DND-41 (cell line): ENCODE data around the gene SIL1.

Experiments used
- ATAC-seq: fragments of 200-7000 bp; cut with Tn5 transposase; 3 replicates; pipeline ENCODE4 v1.9.1; 2021; ENCODE audit warnings: low read depth; ENCODE audit not compliant: insufficient read depth
- DNase-seq: peaks from one replicate; pipeline ENCODE4 v3.0.0-alpha.2; 2020
- H2AFZ ChIP-seq: 2 replicates; pipeline ENCODE4 v1.6.0; 2012; ENCODE audit warnings: low read depth, low read length
- H3K27ac ChIP-seq: 2 replicates; pipeline ENCODE4 v1.5.1; 2012; ENCODE audit warnings: low read length, inconsistent platforms
- H3K27me3 ChIP-seq: fragments of 200-600 bp; sonication (generic); 2 replicates; pipeline ENCODE4 v1.6.0; 2012; ENCODE audit warnings: low read length, mild to moderate bottlenecking, inconsistent platforms; ENCODE audit not compliant: insufficient read depth, poor library complexity
- H3K36me3 ChIP-seq: 2 replicates; pipeline ENCODE4 v1.5.1; 2012; ENCODE audit warnings: low read length, inconsistent platforms; ENCODE audit not compliant: insufficient read depth
- H3K4me1 ChIP-seq: 2 replicates; pipeline ENCODE4 v1.5.1; 2012; ENCODE audit warnings: mild to moderate bottlenecking, low read length; ENCODE audit not compliant: insufficient read depth
- H3K4me2 ChIP-seq: 2 replicates; pipeline ENCODE4 v1.6.0; 2012; ENCODE audit warnings: mild to moderate bottlenecking, moderate library complexity, low read length, inconsistent platforms; ENCODE audit not compliant: insufficient read depth
- H3K4me3 ChIP-seq, 2 experiments: fragments of 200-600 bp in 1 of 2; shearing (Covaris generic) in 1 of 2; 2 replicates each; pipeline ENCODE4 v1.5.1; 2012 to 2016; ENCODE audit warnings: inconsistent platforms in 2 of 2, low read length in 2 of 2, mild to moderate bottlenecking in 2 of 2, low read depth in 1 of 2, moderate library complexity in 1 of 2
- H3K79me2 ChIP-seq: 2 replicates; pipeline ENCODE4 v1.6.0; 2012; ENCODE audit warnings: low read length, inconsistent platforms; ENCODE audit not compliant: insufficient read depth
- H3K9ac ChIP-seq: 2 replicates; pipeline ENCODE4 v1.6.0; 2012; ENCODE audit warnings: low read depth, mild to moderate bottlenecking, inconsistent platforms, low read length, moderate library complexity
- H3K9me3 ChIP-seq: 2 replicates; pipeline ENCODE4 v1.5.1; 2012; ENCODE audit warnings: low read length, moderate library complexity, mild to moderate bottlenecking, inconsistent platforms; ENCODE audit not compliant: insufficient read depth, severe bottlenecking
- H4K20me1 ChIP-seq: 2 replicates; pipeline ENCODE4 v1.6.0; 2012; ENCODE audit warnings: low read length; ENCODE audit not compliant: insufficient read depth
- CTCF ChIP-seq: IDR thresholded peaks from 2 replicates; pipeline ENCODE4 v1.5.1; 2012; ENCODE audit warnings: borderline replicate concordance, low read length, moderate library complexity, mild to moderate bottlenecking; ENCODE audit not compliant: poor library complexity, severe bottlenecking; ENCODE audit errors: extremely low read depth
- EZH2 ChIP-seq: IDR thresholded peaks from 3 replicates; pipeline ENCODE4 v1.6.1; 2012; ENCODE audit warnings: borderline replicate concordance, low read depth, mild to moderate bottlenecking, moderate library complexity, low read length, inconsistent platforms; ENCODE audit not compliant: severe bottlenecking

SIL1 gene

GRCh38 chr5:138949223-138949574 lies 249.0 kb downstream of the SIL1 start:
- DNase-seq (no peak), ATAC-seq (no peak)
- no peak overlapping the region for H2AFZ ChIP-seq
- no peaks in the 10 kb centered on the region; the same call in 1 of the 2 replicates for H4K20me1 ChIP-seq
- no peaks in the 10 kb centered on the region for H3K9me3 ChIP-seq
- TF ChIP-seq EZH2 = no peak
- no peak for TF ChIP-seq CTCF
- no peak overlapping the region for H3K4me3 ChIP-seq
- no peaks in the 10 kb centered on the region for H3K27me3 ChIP-seq
- H3K79me2 ChIP-seq = no peaks in the 10 kb centered on the region
- peaks cover 22% of the 10 kb centered on the region for H3K4me1 ChIP-seq
- no peak overlapping the region; the same call in 1 of the 2 replicates for H3K27ac ChIP-seq
- H3K36me3 ChIP-seq = peaks cover 12% of the 10 kb centered on the region; the same call in 1 of the 2 replicates
- H3K4me2 ChIP-seq = no peak overlapping the region
- no peak overlapping the region for H3K9ac ChIP-seq

GRCh38 chr5:138948471-138949222 lies 249.5 kb downstream of the SIL1 start:
- no peaks in the 10 kb centered on the region for H3K27me3 ChIP-seq
- no peaks in the 10 kb centered on the region for H3K9me3 ChIP-seq
- no peak overlapping the region for H3K27ac ChIP-seq
- H3K4me2 ChIP-seq = no peak overlapping the region
- H3K79me2 ChIP-seq = no peaks in the 10 kb centered on the region
- H3K36me3 ChIP-seq = peaks cover 12% of the 10 kb centered on the region; the same call in 1 of the 2 replicates
- DNase-seq (no peak), ATAC-seq (no peak)
- no peak for TF ChIP-seq EZH2
- TF ChIP-seq CTCF = no peak
- H3K9ac ChIP-seq = no peak overlapping the region
- peaks cover 17% of the 10 kb centered on the region for H3K4me1 ChIP-seq
- H4K20me1 ChIP-seq = no peaks in the 10 kb centered on the region; the same call in 1 of the 2 replicates
- no peak overlapping the region for H2AFZ ChIP-seq
- no peak overlapping the region for H3K4me3 ChIP-seq

GRCh38 chr5:138947780-138948179 lies 250.4 kb downstream of the SIL1 start:
- no peaks in the 10 kb centered on the region; the same call in 1 of the 2 replicates for H4K20me1 ChIP-seq
- H3K9ac ChIP-seq = no peak overlapping the region
- ATAC-seq (no peak), DNase-seq (no peak)
- H2AFZ ChIP-seq = no peak overlapping the region
- H3K4me3 ChIP-seq = no peak overlapping the region
- peaks cover 8% of the 10 kb centered on the region for H3K4me1 ChIP-seq
- no peaks in the 10 kb centered on the region for H3K9me3 ChIP-seq
- no peak for TF ChIP-seq CTCF
- TF ChIP-seq EZH2 = no peak
- H3K27me3 ChIP-seq = no peaks in the 10 kb centered on the region
- no peak overlapping the region for H3K27ac ChIP-seq
- H3K4me2 ChIP-seq = no peak overlapping the region
- peaks cover 12% of the 10 kb centered on the region; the same call in 1 of the 2 replicates for H3K36me3 ChIP-seq
- H3K79me2 ChIP-seq = no peaks in the 10 kb centered on the region
